Activated CD8-positive, alpha-beta memory T cell treated with anti-CD3 and anti-CD28 coated beads, Interleukin-2, amount 50 U/mL, for 48 hours (primary cell): ENCODE results near the gene MAPK6.
"Not testable (repeated sequence)": the region's sequence is repeated elsewhere in the genome, so short reads cannot be mapped to it uniquely, and the experiment has no call there.

Source experiments
- DNase-seq: peaks from one replicate; pipeline ENCODE4 v3.0.0-alpha.2; 2020

MAPK6 gene

GRCh38 chr15:52083603-52084002 is 64.6 kb downstream of the MAPK6 start:
- no peak for DNase-seq

- DNase-seq, result no peak
These were observed 66.3 kb downstream of the MAPK6 start for GRCh38 chr15:52085299-52085698.

GRCh38 chr15:52086011-52086786 is 67.2 kb downstream of the MAPK6 start:
- no peak for DNase-seq

- no peak for DNase-seq
These were observed 71.2 kb downstream of the MAPK6 start for GRCh38 chr15:52090193-52090592.

GRCh38 chr15:52093167-52093538 is 74.1 kb downstream of the MAPK6 start:
- no peak for DNase-seq

- DNase-seq, result no peak
These were observed 74.8 kb downstream of the MAPK6 start for GRCh38 chr15:52093539-52094510.

- DNase-seq, result no peak
These were observed 76.0 kb downstream of the MAPK6 start for GRCh38 chr15:52094811-52095584.

- no peak for DNase-seq
These were observed 76.7 kb downstream of the MAPK6 start for GRCh38 chr15:52095597-52096262.

- DNase-seq, result not testable (repeated sequence)
These were observed 77.5 kb downstream of the MAPK6 start for GRCh38 chr15:52096536-52096935.

GRCh38 chr15:52097180-52097579 is 78.2 kb downstream of the MAPK6 start:
- DNase-seq, result no peak

GRCh38 chr15:52098323-52098722 is 79.3 kb downstream of the MAPK6 start:
- no peak for DNase-seq

GRCh38 chr15:52099651-52100272 is 80.7 kb downstream of the MAPK6 start:
- DNase-seq, result no peak

GRCh38 chr15:52100807-52101442 is 81.9 kb downstream of the MAPK6 start:
- no peak for DNase-seq

- no peak for DNase-seq
These were observed 82.7 kb downstream of the MAPK6 start for GRCh38 chr15:52101542-52102323.

GRCh38 chr15:52102463-52102862 is 83.4 kb downstream of the MAPK6 start:
- DNase-seq, result no peak

- DNase-seq, result no peak
These were observed 84.5 kb downstream of the MAPK6 start for GRCh38 chr15:52103217-52104207.

GRCh38 chr15:52104532-52105004 is 85.5 kb downstream of the MAPK6 start:
- DNase-seq, result no peak

- DNase-seq, result no peak
These were observed 86.8 kb downstream of the MAPK6 start for GRCh38 chr15:52105846-52106245.

GRCh38 chr15:52106641-52107040 is 87.6 kb downstream of the MAPK6 start:
- no peak for DNase-seq
